GM12878 (cell line): ENCODE data around the gene OR2W1. TPM values are rescaled to one million over a fixed set of nuclear protein-coding genes. Genes with fewer than 3 reads are reported as not detected.

Source experiments
- ATAC-seq: fragments of 200-7000 bp; cut with Tn5 transposase; 3 replicates; pipeline ENCODE4 v1.9.1; 2020; ENCODE audit warnings: mild to moderate bottlenecking, moderate library complexity
- BruUV-seq: library from RNA; stranded (reverse); fragments of 400-500 nt; replicated peaks from 2 replicates; lab custom pipeline; 2021; lab: Mats Ljungman, UMichigan
- CTCF ChIA-PET: fragments of 300-600 bp; sonication (Branson Sonifier 250); formaldehyde crosslinking; extraction: SDS; loops from one replicate; lab custom pipeline; 2021; ENCODE audit warnings: inconsistent platforms; lab: Yijun Ruan, JAX
- POLR2A ChIA-PET: fragments of 350-600 bp; formaldehyde crosslinking; extraction: SDS; loops from one replicate; lab custom pipeline; 2021; ENCODE audit warnings: inconsistent platforms; lab: Charles Lee
- RAD21 ChIA-PET: fragments of 300-600 bp; sonication (Branson Sonifier 250); formaldehyde crosslinking; loops from one replicate; lab custom pipeline; 2023; ENCODE audit warnings: antibody characterized with exemption; ENCODE audit not compliant: unreplicated experiment; lab: Charles Lee
- SMC1A ChIA-PET: fragments of 300-600 bp; sonication (Branson Sonifier 250); formaldehyde crosslinking; loops from one replicate; lab custom pipeline; 2023; ENCODE audit not compliant: unreplicated experiment, uncharacterized antibody; lab: Charles Lee
- DNase-seq: peaks from one replicate; pipeline ENCODE4 v3.0.0-alpha.2; 2011; ENCODE audit warnings: low read depth, low spot score
- FAIRE-seq: peaks from 3 replicates; lab custom pipeline; 2011; peaks lifted over from hg19 to GRCh38; lab: Jason Lieb, UNC
- H2AFZ ChIP-seq: 2 replicates; pipeline ENCODE4 v1.6.0; 2011; ENCODE audit warnings: low read depth, low read length, control low read depth; ENCODE audit not compliant: control insufficient read depth
- H3K27ac ChIP-seq: 2 replicates; pipeline ENCODE4 v1.5.1; 2011; ENCODE audit warnings: control low read depth; ENCODE audit not compliant: control insufficient read depth, insufficient read depth
- H3K27me3 ChIP-seq, 2 experiments: replicated peaks in 1 of 2; 2 replicates each; pipeline versions ENCODE4 v1.6.0 to v1.6.1; 2011; ENCODE audit warnings: low read length in 1 of 2; ENCODE audit not compliant: control insufficient read depth in 2 of 2, insufficient read depth in 2 of 2
- H3K36me3 ChIP-seq, 2 experiments: 2 replicates each; pipeline ENCODE4 v1.5.1; 2011; ENCODE audit warnings: low read length in 1 of 2; ENCODE audit not compliant: control insufficient read depth in 2 of 2, insufficient read depth in 2 of 2
- H3K4me1 ChIP-seq: 2 replicates; pipeline ENCODE4 v1.6.1; 2011; ENCODE audit warnings: mild to moderate bottlenecking, low read length, moderate library complexity, mixed read lengths; ENCODE audit not compliant: control insufficient read depth, insufficient read depth
- H3K4me2 ChIP-seq: 2 replicates; pipeline ENCODE4 v1.6.0; 2011; ENCODE audit warnings: control low read depth; ENCODE audit not compliant: control insufficient read depth, insufficient read depth
- H3K4me3 ChIP-seq: fragments of 200-600 bp; sonication (generic); 2 replicates; pipeline ENCODE4 v1.5.1; 2016
- H3K79me2 ChIP-seq: 2 replicates; pipeline ENCODE4 v1.6.0; 2011; ENCODE audit warnings: low read length; ENCODE audit not compliant: control insufficient read depth, insufficient read depth
- H3K9ac ChIP-seq: 2 replicates; pipeline ENCODE4 v1.8.0; 2011; ENCODE audit warnings: low read length, control low read depth, mixed read lengths; ENCODE audit not compliant: control insufficient read depth, insufficient read depth
- H3K9me3 ChIP-seq: replicated peaks from 3 replicates; pipeline ENCODE4 v1.5.1; 2011; ENCODE audit warnings: mild to moderate bottlenecking, low read length; ENCODE audit not compliant: control insufficient read depth, insufficient read depth
- H4K20me1 ChIP-seq: 2 replicates; pipeline ENCODE4 v1.6.0; 2011; ENCODE audit not compliant: control insufficient read depth, insufficient read depth
- BACH1 ChIP-seq: fragments of 450-650 bp; IDR thresholded peaks from 2 replicates; pipeline ENCODE4 v1.6.1; 2017; ENCODE audit warnings: mild to moderate bottlenecking, borderline replicate concordance
- CEBPB ChIP-seq, 2 experiments: fragments of 150-350 bp in 1 of 2; IDR thresholded peaks; 2 replicates each; pipeline ENCODE4 v1.6.1; 2012 to 2014; ENCODE audit warnings: low read depth in 2 of 2, low read length in 2 of 2, borderline replicate concordance in 1 of 2, inconsistent platforms in 1 of 2
- EP300 ChIP-seq, 2 experiments: fragments of 150-350 bp in 1 of 2; IDR thresholded peaks; 2 replicates each; pipeline ENCODE4 v1.6.1; 2011 to 2012; ENCODE audit warnings: low read depth in 2 of 2, low read length in 2 of 2, borderline replicate concordance in 1 of 2, improper control_type of control experiment in 1 of 2, inconsistent platforms in 1 of 2; ENCODE audit not compliant: control insufficient read depth in 1 of 2
- IRF4 ChIP-seq: IDR thresholded peaks from 2 replicates; pipeline ENCODE4 v1.6.1; 2011; ENCODE audit warnings: low read depth, low read length
- MEF2B ChIP-seq: fragments of 450-650 bp; IDR thresholded peaks from 2 replicates; pipeline ENCODE4 v1.6.1; 2018; ENCODE audit warnings: mild to moderate bottlenecking, moderate library complexity; ENCODE audit not compliant: partially characterized antibody, poor library complexity, severe bottlenecking
- PAX8 ChIP-seq: fragments of 450-650 bp; IDR thresholded peaks from 2 replicates; pipeline ENCODE4 v1.6.1; 2017; ENCODE audit warnings: mild to moderate bottlenecking, moderate library complexity
- SMARCA5 ChIP-seq: fragments of 450-650 bp; IDR thresholded peaks from 2 replicates; pipeline ENCODE4 v1.6.1; 2017; ENCODE audit warnings: mild to moderate bottlenecking
- STAT1 ChIP-seq: fragments of 450-650 bp; conservative IDR thresholded peaks from 2 replicates; pipeline ENCODE4 v1.6.1; 2014; ENCODE audit warnings: antibody characterized with exemption, mild to moderate bottlenecking
- WGBS: methylation state at CpG from one replicate; pipeline ENCODE4 v1.1.6; 2016; ENCODE audit warnings: low lambda C conversion rate; ENCODE audit not compliant: insufficient replicate concordance, insufficient coverage; ENCODE audit errors: missing lambda C conversion rate; 5-methylcytosine and 5-hydroxymethylcytosine counted together
- in situ Hi-C: fragments of 300-500 bp; cut with MboI; formaldehyde crosslinking; loops from 9 replicates; pipeline ENCODE4 v1.14.3; 2018; ENCODE audit warnings: mixed read lengths
- intact Hi-C: fragments of 100-400 bp; cut with micrococcal nuclease; formaldehyde crosslinking; loops from one replicate; pipeline ENCODE4 v1.14.2; 2022; ENCODE audit not compliant: unreplicated experiment
- polyA plus RNA-seq, 11 experiments: library from polyadenylated mRNA; depleted of rRNA in 4 of 11; unstranded in 6 of 11; stranded (reverse) in 5 of 11; fragments of >200 nt; fragmentation: Nextera tagmentation in 4 of 11; fragmentation: Illumina TruSeq in 1 of 11; extraction: Ambion mirVana in 4 of 11; extraction: Trizol in 1 of 11; gene quantifications; 1 replicate in 1 of 11; 2 replicates in 10 of 11; pipeline versions ENCODE4 v1.2.1 to v1.2.3, GENCODE V29; 2011 to 2016; ENCODE audit warnings: inconsistent platforms in 2 of 11, missing spikeins in 2 of 11, low read depth in 1 of 11
- total RNA-seq, 4 experiments: library from RNA; depleted of rRNA in 3 of 4; stranded (reverse); fragments of >200 nt in 3 of 4; fragmentation: Illumina TruSeq in 1 of 4; extraction: Trizol in 1 of 4; gene quantifications; 2 replicates each; pipeline versions ENCODE4 v1.2.1 to v1.2.3, GENCODE V29; 2013 to 2021
- TF ChIP-seq, protein P1 (sequence below): fragments of 450-650 bp; conservative IDR thresholded peaks from 2 replicates; pipeline ENCODE4 v1.6.1; 2017; ENCODE audit warnings: mild to moderate bottlenecking, moderate library complexity

OR2W1 gene
- total and polyA plus RNA-seq, 10 of the 15 experiments (the other 5 are each of a cell fraction or from before 2014, with no cell fraction given): not detected

DNA sequence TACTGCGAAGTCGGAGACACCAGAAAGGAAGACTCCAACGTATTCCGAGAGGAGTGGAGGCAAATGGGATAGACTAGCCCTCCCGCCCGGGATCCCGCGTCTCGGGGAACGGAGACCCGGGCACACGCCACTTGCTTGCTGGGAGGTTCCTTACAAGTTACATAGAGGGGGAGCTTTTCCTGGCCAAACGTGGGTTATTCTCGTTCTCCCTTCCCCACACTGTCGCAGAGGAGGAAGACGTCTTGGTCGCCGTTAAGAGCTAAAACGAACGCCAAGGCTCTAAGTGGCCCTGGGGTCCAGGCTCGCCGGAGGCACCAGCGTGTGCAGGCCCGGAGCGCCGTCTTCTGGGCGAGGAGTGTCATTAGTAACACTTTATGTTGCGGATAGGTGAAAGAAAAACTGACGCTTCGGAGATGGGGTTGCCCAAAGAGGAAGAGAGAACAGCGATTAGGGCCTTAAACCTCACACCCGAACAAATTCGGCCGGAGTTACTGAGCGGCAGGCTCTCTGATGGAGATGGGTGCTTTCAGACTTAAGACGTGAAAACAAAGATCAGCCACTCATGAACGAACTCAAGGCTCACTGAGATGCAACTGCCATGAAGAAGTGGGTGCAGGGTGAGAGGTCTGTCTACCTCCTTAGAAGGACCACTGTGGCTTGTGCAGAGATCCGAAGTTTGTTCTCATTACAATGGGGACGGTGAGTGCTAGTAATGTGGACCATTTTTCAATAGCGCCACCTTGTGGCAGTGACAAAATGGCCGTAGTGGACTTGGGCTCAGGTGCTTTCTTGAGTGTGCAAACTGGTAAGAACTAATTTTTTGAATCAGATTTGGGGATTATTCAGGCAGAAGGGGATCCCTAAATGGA lies 28.2 kb downstream of the OR2W1 start (continued):
- TF ChIP-seq IRF4 (peak; percentile 59; the same call in 1 of the 2 replicates), BACH1 (no peak)

DNA sequence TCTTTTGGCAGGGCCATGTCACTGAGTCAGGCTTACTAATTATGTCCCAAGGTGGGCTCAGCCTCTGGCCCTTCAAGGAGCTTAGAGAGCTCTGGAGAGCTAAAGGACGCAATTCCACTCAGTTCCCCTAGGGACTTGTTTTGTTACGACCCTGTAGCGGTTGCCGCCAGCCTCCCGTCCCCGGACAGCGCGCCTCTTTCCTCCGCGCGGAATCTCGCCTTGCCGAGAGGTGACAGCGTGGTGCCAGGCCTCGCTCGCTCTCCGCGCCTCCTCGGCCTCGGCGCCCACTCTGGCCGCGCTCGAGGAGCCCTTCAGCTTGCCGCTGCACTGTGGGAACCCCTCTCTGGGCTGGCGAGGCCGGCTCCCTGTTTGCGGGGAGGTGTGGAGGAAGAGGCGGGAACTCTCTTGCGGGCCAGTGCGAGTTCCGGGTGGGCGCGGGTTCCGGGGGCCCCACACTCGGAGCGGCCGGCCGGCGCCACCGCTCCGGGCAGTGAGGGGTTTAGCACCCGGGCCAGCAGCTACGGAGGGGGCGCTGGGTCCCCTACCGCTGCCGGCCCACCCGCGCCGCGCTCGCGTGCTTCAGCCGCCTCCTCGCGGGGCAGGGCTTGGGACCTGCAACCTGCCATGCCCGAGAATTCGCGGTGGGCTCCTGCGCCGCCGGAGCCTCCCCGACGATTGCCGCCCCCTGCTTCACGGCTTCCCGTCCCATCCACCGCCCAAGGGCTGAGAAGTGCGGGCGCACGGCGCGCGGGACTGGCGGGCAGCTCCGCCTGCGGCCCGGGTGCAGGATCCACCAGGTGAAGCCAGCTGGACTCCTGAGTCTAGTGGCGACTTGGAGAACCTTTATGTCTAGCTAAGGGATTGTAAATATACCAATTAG lies 30.0 kb downstream of the OR2W1 start:
- TF ChIP-seq EP300 (IDR thresholded peaks at IDR 0.05; ENCODE audit: borderline replicate concordance in 1 of 2, control insufficient read depth in 1 of 2, low read depth in 2 of 2, low read length in 2 of 2): no peak
- no peak for TF ChIP-seq MEF2B
- no peak for TF ChIP-seq PAX8
- TF ChIP-seq SMARCA5: no peak
- no peak for TF ChIP-seq STAT1
- TF ChIP-seq CEBPB (IDR thresholded peaks at IDR 0.05; ENCODE audit: borderline replicate concordance in 1 of 2, low read depth in 2 of 2, low read length in 2 of 2): no peak
- TF ChIP-seq, protein P1, sequence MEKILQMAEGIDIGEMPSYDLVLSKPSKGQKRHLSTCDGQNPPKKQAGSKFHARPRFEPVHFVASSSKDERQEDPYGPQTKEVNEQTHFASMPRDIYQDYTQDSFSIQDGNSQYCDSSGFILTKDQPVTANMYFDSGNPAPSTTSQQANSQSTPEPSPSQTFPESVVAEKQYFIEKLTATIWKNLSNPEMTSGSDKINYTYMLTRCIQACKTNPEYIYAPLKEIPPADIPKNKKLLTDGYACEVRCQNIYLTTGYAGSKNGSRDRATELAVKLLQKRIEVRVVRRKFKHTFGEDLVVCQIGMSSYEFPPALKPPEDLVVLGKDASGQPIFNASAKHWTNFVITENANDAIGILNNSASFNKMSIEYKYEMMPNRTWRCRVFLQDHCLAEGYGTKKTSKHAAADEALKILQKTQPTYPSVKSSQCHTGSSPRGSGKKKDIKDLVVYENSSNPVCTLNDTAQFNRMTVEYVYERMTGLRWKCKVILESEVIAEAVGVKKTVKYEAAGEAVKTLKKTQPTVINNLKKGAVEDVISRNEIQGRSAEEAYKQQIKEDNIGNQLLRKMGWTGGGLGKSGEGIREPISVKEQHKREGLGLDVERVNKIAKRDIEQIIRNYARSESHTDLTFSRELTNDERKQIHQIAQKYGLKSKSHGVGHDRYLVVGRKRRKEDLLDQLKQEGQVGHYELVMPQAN: no peak
- TF ChIP-seq, all 136 proteins: peak for 0
- FAIRE-seq (no peak), DNase-seq (no peak), ATAC-seq (no peak)
- intact Hi-C loops: loop anchor here (5.0 kb wide), 1 partner anchor 572 kb away; the partner anchor contains the start of gene OR2H2
- Histone ChIP-seq H3K27ac (no peak overlapping the region), H3K79me2 (no peaks in the 10 kb centered on the region), H3K27me3 (no peaks in the 10 kb centered on the region; a peak in 2 of 4 replicates), H2AFZ (no peak overlapping the region), H3K9ac (no peak overlapping the region), H3K4me2 (no peak overlapping the region), H3K9me3 (no peaks in the 10 kb centered on the region; the same call in 2 of the 3 replicates), H3K4me1 (no peaks in the 10 kb centered on the region), H3K4me3 (no peak overlapping the region), H4K20me1 (no peaks in the 10 kb centered on the region), H3K36me3 (no peaks in the 10 kb centered on the region)
- no TSS peak for BruUV-seq
- ChIA-PET SMC1A (interaction anchor here (0.8 to 2.2 kb wide), 6 partner anchors 14 to 219 kb away, joined by 3 to 27 read pairs (median 4); no protein-coding TSS in a partner anchor), RAD21 (interaction anchor here (0.7 to 2.2 kb wide), 3 partner anchors 177 to 179 kb away, joined by 3 to 27 read pairs (median 4); no protein-coding TSS in a partner anchor), POLR2A (no interaction called here), CTCF (interaction anchor here (1.0 to 4.2 kb wide), 9 partner anchors 13 to 331 kb away, joined by 3 to 89 read pairs (median 4); no protein-coding TSS in a partner anchor)
- in situ Hi-C loops: loop anchor here (5.0 kb wide), 2 partner anchors 178 to 328 kb away; no protein-coding TSS in a partner anchor
- WGBS: 92% methylated on average over 51 of the region's 79 CpGs
